Inferior parietal cortex (tissue), 1 donor: ENCODE measurements around the gene DCLK3.
A peak's percentile ranks its signal among the peaks of the same experiment; 100 is the strongest.

Experiments used
- DNase-seq: peaks from one replicate; pipeline ENCODE4 v3.0.0-alpha.2; 2016; ENCODE audit errors: extremely low spot score

The DCLK3 gene

DNA sequence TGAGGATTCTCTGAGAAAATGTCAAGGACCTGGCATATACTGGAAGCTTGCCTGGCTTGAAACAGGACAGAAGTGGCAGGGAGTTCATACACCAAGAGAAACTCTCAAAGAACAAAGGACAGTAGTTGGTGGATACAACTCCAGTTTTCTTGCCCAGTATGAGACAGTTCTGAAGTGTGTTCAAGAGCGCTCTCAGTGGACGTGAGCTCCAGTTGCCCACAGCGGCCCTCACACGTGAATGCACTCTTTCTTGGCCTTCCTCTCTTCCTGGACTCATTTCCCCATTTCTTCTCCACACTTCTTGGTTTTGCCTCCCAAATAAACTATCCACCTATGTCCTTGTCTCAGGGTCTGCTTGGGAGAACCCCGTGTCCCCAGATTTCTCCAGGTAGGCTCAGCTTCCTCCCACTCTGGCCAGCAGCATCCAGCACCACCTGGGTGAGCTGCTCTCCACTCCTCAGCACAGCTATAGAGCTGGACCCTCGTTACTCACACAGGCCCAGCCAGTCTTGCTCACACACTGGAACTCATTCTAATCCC lies 54.5 kb downstream of the DCLK3 start:
- DNase-seq: no peak

DNA sequence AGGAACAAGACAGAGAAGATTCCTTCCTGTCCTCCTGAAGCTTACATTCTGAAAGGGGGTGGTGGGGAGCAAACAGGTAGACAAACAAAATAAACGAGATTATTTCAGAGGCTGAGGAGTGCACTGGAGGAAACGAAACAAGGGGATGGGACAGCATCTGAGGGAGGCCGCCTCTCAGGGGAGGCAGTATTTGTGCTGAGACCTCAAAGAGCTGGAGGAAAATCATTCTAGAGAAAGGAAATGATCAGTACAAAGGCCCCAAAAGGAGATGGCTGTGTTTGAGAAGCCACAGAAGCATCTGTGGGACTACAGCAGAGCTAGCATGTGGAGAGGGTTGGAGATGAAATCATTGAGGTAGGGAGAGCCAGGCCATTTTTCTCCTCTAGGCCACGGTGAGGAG lies 55.1 kb downstream of the DCLK3 start:
- DNase-seq: no peak

DNA sequence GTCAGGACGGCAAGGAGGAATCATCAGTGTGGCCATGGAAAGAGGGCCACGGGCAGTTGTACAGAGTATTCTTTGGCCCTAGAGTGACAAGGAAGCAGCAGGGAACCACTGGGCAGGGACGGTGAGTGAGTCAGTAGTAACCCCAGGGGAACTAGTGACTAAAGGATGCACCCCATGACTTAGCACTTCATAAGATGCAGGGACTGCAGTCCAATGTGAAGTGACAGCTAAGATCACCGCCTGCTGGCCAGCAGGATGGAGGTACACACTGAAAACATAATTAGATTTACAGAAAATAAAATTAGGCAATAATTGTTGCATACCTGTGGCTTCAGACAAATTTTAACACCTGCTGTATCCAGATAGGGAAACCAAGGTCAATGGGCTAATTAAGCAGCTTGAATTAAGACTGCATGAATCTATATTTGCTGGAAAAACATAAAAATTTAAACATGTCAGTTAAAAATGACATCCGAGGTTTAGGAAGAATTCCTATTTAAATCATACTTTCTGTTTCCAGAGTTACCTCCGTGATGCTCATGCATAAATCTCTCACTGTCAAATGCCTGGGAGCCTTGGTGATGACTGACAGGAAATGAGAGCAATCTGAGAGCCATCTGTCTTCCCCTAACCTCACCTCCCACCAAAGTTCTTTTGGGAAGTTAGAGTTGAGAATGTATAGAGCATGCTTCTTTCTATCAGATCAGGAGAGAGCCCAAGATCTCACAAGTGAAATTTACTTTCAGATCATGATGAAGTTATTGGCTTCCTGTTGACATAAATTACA lies 56.5 kb downstream of the DCLK3 start:
- no peak for DNase-seq

- DNase-seq: no peak
Observed at GRCh38 chr3:36705015-36705414, 59.3 kb downstream of the DCLK3 start.

DNA sequence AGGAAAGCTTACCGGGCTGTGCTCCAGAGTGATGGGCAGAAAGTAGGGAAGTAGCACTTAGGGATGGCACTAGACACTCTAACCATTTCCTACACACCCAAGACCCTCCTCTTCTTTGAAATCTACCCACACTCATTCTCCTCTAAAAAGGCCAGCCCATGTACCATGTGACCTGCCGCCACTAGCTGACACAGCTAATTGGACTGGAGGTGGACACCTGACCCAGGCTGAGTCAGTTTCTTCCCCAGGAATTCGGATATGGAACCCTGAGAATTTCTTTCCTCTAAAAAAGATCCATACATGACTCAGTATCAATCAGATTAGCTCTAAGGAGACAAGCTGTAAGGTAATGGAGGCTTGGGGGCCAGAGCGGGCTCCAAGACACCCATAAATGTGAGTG lies 60.1 kb downstream of the DCLK3 start:
- DNase-seq: no peak

- DNase-seq: no peak
Observed at GRCh38 chr3:36701249-36701572, 63.1 kb downstream of the DCLK3 start.

GRCh38 chr3:36700537-36701248 lies 63.7 kb downstream of the DCLK3 start:
- DNase-seq: peak; percentile 79

DNA sequence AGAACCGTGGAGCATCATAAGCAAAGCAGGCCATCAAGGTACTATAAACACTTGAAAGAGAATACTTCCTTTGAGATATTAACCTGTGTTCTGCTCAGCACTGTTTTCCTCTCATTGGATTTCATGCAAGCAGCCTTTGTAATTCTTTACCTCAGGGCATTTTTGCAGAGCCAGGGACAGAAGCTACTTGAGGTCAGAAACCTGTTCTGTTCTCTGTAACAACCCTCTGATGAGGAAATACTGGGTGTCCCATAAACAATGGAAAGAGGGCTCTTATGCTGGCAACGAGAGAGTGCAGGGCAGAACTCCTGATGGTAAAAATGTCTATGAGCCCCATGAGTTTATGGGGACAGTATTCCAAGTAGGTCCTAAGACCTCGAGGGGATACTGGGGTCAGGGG lies 66.0 kb downstream of the DCLK3 start:
- DNase-seq: no peak

GRCh38 chr3:36697229-36698001 lies 66.9 kb downstream of the DCLK3 start:
- no peak for DNase-seq

- no peak for DNase-seq
Observed at GRCh38 chr3:36696799-36697198, 67.6 kb downstream of the DCLK3 start.

DNA sequence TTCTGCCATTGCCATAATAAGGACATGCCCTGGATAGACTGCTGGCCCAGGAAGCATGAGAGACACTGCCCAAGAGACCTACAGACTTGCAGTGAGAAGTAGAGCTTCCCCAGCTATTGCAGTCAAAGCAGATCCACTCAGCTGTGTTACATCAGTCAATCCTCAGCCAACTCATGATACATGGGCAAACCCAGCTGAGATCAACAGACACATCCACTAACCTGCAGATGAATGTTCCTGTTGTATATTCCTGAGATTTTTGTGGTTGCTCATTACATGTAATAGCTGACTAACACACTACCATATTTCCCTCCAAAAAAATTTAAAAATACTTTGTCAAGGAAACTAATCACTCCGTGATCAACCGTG lies 68.6 kb downstream of the DCLK3 start:
- no peak for DNase-seq

DNA sequence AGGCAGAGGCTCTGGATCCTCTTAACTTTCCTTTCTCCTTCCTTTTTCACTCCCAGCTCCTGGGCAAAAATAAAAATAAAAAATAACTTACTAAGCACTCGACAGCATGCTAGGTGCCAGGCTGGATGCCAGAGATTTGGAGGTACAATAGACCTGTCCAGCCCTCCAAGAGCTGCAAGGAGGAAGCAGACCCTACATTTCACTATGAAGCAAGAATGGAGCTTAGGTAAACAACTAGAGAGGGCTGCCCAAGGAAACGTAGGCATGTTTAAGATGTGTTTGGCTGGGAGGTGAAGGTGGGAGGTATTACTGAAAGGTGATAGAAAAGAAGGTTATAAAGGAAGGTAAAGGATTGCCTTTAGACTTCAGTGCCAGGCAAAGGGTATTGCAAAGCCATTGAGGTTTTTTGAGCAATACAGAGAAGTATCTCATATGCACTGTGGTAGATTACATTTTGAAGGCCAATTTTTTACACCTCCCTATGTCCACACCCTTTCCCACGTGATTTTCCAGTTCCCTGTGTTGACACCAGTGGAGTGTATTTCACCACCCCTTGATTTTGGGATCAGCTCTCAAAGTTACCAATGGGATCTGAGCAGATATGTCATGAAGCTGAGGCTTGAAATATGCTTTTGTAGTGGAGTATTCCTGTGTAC lies 69.1 kb downstream of the DCLK3 start:
- DNase-seq: no peak

DNA sequence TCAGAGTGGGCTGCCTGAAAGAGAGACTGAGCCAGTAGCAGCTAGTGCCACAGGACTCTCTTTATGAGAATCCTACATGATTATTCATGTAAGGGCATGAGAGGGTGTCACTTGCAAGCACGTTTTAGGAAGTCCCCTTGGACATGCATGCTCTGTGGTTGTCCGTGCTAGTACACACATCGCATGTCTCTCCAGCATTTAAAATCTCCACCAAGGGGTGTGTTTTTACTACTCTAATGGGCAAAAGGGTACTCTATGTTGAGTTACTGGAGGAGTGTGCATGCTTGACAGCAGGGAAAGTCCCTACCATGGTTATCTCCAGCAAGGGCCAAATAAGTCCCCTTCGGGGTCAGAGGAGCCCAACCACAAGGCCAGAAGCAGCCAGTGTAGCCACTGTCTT lies 70.7 kb downstream of the DCLK3 start:
- no peak for DNase-seq

DNA sequence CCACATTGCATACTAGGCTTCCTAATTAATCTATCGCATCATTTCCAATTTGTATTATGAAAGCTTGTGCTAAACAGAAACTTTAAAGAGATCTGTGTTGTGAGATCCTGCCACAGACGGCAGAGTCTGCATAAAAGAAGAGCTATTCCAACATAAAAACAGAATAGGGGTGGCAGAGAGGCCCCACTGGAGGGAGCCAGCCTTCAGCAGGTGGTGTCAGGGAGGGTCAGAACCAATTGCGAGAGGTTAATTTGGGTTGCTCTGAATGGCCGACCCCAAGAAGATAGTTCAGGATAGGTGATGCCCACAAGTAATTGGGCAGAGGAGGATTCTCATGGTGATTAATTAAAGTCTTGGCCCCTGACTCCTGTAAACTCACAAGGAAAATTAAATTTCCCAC lies 74.8 kb downstream of the DCLK3 start:
- DNase-seq: no peak

GRCh38 chr3:36688815-36689214 lies 75.5 kb downstream of the DCLK3 start:
- DNase-seq: no peak

DNA sequence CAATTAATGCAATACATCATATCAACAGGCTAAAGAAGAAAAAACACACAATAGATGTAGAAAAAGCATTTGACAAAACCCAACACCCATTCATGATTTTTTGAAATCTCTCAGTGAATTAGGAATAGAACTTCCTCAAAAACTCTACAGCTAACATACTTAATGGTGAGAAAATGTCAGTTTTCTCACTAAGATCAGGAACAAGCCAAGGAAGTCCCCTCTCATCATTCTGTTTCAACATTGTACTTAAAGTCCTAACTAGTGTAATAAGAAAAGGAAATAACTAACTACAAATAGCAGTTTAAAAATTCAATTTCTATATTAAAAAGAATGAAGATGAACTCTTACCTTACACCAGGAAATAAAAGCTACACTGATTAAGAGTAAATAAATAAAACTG lies 77.8 kb downstream of the DCLK3 start:
- DNase-seq: no peak

DNA sequence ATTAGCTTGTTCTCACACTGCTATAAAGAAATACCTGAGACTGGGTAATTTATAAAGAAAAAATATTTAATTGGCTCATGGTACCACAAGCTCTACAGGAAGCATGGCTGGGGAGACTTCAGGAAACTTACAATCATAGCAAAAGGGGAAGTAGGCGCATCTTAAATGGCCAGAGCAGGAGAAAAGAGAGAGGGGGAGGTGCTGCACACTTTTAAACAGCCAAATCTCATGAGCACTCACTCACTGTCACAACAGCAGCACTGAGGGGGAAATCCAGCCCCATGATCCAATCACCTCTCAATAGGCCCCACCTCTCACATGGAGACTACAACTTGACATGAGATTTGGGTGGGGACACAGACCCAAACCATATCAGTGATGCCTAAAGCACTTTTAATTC lies 82.5 kb downstream of the DCLK3 start:
- DNase-seq: no peak

DNA sequence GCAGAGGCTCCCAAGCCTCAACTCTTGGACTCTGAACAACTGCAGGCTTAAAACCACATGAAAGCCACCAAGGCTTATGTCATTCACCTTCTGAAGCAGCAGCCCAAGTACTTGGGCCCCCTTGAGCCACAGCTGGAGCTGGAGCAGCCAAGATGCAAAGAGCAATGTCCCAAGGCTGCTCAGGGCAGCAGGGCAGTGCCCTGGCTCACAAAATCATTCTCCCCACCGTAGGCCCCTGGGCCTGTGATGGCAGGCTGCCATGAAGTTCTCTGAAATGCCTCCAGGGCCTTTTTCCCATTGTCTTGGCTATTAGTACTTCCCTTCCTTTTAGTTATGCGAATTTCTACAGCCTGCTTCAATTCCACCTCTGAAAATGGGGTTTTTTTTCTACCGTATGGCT lies 83.4 kb downstream of the DCLK3 start:
- no peak for DNase-seq

DNA sequence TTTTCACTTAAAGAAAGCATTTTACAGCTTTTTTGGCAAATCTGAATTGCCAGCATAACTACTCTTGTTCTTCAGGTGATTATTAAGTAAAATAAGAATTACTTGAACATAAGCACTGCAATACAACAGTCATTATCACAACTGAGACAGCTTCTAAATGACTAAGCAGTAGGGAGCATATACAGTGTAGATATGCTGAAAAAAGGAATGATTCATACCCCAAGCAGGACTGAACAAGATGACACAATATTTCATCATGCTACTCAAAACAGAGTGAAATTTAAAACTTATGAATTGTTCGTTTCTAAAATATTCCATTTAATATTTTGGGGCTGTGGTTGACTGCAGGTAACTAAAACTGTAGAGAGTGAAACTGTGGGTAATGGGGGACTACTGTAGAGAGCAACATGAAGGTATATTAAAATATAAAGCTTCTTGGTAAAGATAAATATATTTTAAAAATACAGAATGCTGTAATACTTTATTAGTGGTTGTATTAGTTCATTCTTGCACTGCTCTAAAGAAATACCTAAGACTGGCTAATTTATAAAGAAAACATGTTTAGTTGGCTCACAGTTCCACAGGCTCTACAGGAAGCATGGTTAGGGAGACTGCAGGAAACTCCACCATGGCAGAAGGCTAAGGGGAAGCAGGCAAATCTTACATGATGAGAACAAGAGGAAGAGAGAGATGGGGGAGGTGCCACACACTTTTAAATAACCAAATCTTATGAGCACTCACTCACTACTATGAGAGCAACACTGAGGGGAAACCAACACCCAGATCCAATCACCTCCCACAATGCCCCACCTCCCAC lies 84.8 kb downstream of the DCLK3 start:
- DNase-seq: no peak

- DNase-seq: no peak
Observed at GRCh38 chr3:36678216-36679013, 85.9 kb downstream of the DCLK3 start.
